Type B pancreatic cell (in vitro differentiated cells): ENCODE measurements around the gene VIPR1. TPM values are rescaled to one million over a fixed set of nuclear protein-coding genes. Genes with fewer than 3 reads are reported as not detected.

Experiments
- DNase-seq: peaks from one replicate; pipeline ENCODE4 v3.0.0; 2021; ENCODE audit warnings: mixed read lengths; ENCODE audit not compliant: unreplicated experiment; ENCODE audit errors: extremely low spot score
- H3K27ac Mint-ChIP-seq: 2 replicates; pipeline ENCODE4 v1.8.0; 2021; ENCODE audit warnings: mild to moderate bottlenecking, mixed read lengths
- H3K27me3 Mint-ChIP-seq: 2 replicates; pipeline ENCODE4 v1.8.0; 2021; ENCODE audit warnings: mixed read lengths
- H3K36me3 Mint-ChIP-seq: 2 replicates; pipeline ENCODE4 v1.8.0; 2021; ENCODE audit warnings: mixed read lengths
- H3K4me1 Mint-ChIP-seq: one replicate; pipeline ENCODE4 v1.8.0; 2021; ENCODE audit warnings: mixed read lengths; ENCODE audit not compliant: unreplicated experiment
- H3K4me3 Mint-ChIP-seq: 2 replicates; pipeline ENCODE4 v1.8.0; 2021; ENCODE audit warnings: mild to moderate bottlenecking, mixed read lengths
- H3K9me3 Mint-ChIP-seq: 2 replicates; pipeline ENCODE4 v1.8.0; 2021; ENCODE audit warnings: mixed read lengths
- total RNA-seq: library from RNA; stranded (reverse); gene quantifications from 2 replicates; pipeline ENCODE4 v1.2.1, GENCODE V29; 2021; ENCODE audit warnings: low replicate concordance
- TF ChIP-seq, protein P1 (sequence below): fragments of 200-600 bp; sonication (generic); conservative IDR thresholded peaks from 2 replicates; pipeline ENCODE4 v1.5.0; 2021; ENCODE audit warnings: antibody characterized with exemption, mild to moderate bottlenecking

VIPR1 gene
- total RNA-seq, 1 donor from 2014 or later, result 4.7 TPM

DNA sequence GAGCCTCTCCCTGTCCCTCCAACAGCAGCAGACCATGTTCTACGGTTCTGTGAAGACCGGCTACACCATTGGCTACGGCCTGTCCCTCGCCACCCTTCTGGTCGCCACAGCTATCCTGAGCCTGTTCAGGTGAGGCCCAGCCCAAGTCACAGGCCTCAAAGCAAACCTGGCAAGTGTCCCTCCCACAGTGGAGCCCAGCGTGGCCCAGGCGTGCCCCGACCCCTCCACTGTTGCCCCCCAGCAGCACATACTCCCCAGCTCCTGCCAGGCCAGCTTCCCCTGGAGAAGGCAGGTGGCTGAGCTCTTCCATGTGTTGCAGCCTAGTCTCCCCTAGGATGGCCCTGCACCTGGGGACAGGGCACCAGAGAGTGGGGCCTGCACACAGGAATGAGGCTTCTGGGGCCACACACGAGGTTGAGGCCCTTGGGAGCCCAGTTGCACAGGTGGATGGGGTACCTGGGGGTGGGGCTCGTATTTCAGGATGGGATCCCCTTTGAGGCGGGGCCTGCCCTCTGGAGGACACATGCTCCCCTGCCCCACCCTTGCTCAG, 25.0 kb downstream of the VIPR1 start:
- Mint-ChIP-seq H3K36me3 (no peaks in the 10 kb centered on the region), H3K4me1 (no peaks in the 10 kb centered on the region), H3K27ac (no peak overlapping the region), H3K9me3 (no peaks in the 10 kb centered on the region), H3K27me3 (peaks cover 5% of the 10 kb centered on the region), H3K4me3 (no peak overlapping the region)
- TF ChIP-seq, protein P1, sequence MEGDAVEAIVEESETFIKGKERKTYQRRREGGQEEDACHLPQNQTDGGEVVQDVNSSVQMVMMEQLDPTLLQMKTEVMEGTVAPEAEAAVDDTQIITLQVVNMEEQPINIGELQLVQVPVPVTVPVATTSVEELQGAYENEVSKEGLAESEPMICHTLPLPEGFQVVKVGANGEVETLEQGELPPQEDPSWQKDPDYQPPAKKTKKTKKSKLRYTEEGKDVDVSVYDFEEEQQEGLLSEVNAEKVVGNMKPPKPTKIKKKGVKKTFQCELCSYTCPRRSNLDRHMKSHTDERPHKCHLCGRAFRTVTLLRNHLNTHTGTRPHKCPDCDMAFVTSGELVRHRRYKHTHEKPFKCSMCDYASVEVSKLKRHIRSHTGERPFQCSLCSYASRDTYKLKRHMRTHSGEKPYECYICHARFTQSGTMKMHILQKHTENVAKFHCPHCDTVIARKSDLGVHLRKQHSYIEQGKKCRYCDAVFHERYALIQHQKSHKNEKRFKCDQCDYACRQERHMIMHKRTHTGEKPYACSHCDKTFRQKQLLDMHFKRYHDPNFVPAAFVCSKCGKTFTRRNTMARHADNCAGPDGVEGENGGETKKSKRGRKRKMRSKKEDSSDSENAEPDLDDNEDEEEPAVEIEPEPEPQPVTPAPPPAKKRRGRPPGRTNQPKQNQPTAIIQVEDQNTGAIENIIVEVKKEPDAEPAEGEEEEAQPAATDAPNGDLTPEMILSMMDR, result no peak
- no peak for DNase-seq

DNA sequence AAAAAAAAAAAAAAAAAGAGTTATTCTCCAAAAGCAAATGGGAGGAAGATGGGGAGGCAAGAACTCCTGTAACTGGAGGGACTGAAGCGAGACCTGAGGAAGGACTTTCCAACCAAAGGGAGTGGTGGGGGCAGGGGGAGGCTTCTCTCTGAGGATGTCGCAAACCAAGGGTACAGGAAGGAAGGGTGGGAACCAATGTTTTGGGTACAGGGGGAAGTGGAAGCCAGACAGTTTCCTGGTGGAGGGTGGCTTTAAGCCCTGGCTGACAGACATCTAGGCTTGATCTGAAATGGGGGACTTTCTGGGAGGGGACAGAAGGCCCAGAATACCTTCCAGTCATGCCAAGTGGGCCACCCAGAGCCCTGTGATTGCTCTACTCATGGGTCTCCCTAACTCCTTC, 27.0 kb downstream of the VIPR1 start:
- no peaks in the 10 kb centered on the region for H3K9me3 Mint-ChIP-seq
- H3K36me3 Mint-ChIP-seq, result no peaks in the 10 kb centered on the region
- no peak overlapping the region for H3K27ac Mint-ChIP-seq
- no peak for DNase-seq
- peaks cover 5% of the 10 kb centered on the region for H3K27me3 Mint-ChIP-seq
- no peak overlapping the region for H3K4me3 Mint-ChIP-seq
- TF ChIP-seq, protein P1, result no peak
- H3K4me1 Mint-ChIP-seq, result no peaks in the 10 kb centered on the region

DNA sequence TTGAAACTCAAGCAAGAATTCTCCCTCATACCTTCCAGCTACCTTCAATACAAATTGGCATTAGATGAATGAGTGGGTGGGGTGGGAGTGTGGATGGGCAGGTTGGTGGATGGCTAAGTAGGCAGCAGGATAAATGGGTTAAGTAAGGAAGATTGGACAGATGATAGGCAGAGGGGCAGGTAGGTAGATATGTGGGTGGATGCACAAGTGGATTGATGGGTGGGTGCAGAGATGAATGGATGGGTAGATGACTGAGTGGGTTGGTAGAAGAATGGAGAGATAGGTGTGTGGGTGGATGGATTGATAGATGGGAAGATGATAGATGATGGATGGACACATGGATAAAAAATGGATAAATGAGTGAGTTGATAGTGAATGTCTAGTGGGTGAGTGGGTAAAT, 27.6 kb downstream of the VIPR1 start:
- Mint-ChIP-seq H3K27me3 (peaks cover 5% of the 10 kb centered on the region), H3K4me1 (no peaks in the 10 kb centered on the region), H3K9me3 (no peaks in the 10 kb centered on the region), H3K27ac (no peak overlapping the region), H3K36me3 (no peaks in the 10 kb centered on the region), H3K4me3 (no peak overlapping the region)
- TF ChIP-seq, protein P1, result no peak
- DNase-seq, result no peak

DNA sequence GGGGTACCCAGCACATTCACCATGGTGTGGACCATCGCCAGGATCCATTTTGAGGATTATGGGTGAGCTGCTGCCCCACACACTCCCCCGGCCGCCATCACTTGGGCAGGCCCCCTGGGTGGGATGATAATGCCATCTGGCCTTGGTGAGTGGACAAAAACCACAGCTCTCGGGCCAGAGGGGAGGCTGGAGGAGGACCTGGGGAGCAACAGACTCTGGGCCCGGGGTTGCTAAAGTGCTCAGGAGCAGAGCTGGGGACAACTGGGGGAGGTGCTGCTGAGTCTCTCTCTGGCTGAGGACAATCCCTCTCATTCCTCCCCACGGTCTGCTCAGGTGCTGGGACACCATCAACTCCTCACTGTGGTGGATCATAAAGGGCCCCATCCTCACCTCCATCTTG, 29.0 kb downstream of the VIPR1 start:
- Mint-ChIP-seq H3K27me3 (peaks cover 5% of the 10 kb centered on the region), H3K27ac (no peak overlapping the region), H3K36me3 (no peaks in the 10 kb centered on the region), H3K4me3 (no peak overlapping the region), H3K9me3 (no peaks in the 10 kb centered on the region), H3K4me1 (no peaks in the 10 kb centered on the region)
- DNase-seq, result no peak
- TF ChIP-seq, protein P1, result no peak

DNA sequence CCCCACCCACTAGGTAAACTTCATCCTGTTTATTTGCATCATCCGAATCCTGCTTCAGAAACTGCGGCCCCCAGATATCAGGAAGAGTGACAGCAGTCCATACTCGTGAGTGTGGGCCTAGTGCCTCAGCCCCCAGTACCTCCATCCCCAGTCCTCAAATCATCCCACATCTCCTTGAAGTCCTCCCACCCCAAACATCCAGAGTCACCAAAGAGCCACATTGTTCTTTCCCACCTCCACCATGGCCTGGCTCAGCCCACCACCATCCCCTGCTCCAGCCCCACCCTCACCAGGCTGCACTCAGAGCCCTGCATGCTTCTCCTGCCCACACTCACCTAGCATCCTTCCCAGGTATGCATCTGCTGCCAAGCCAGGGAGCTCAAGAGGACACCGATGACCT, 29.8 kb downstream of the VIPR1 start:
- Mint-ChIP-seq H3K27ac (no peak overlapping the region), H3K27me3 (peaks cover 5% of the 10 kb centered on the region), H3K9me3 (no peaks in the 10 kb centered on the region), H3K4me1 (no peaks in the 10 kb centered on the region), H3K36me3 (no peaks in the 10 kb centered on the region), H3K4me3 (no peak overlapping the region)
- TF ChIP-seq, protein P1, result no peak
- no peak for DNase-seq
